C4-2B (cell line): ENCODE data around the gene DDX1.

Source experiments
- CTCF ChIP-seq: fragments of 450-650 bp; conservative IDR thresholded peaks from 2 replicates; pipeline ENCODE4 v1.5.1; 2017; ENCODE audit warnings: mild to moderate bottlenecking
- ZFX ChIP-seq: fragments of 450-650 bp; IDR thresholded peaks from 2 replicates; pipeline ENCODE4 v1.6.1; 2017

GRCh38 chr2:15543541-15543940 lies 48.1 kb upstream of the DDX1 start:
- TF ChIP-seq CTCF: no peak
- TF ChIP-seq ZFX: no peak
